Measurements from ENCODE around the gene RHEBL1.
A peak's percentile ranks its signal among the peaks of the same experiment; 100 is the strongest.

RHEBL1 gene

DNA sequence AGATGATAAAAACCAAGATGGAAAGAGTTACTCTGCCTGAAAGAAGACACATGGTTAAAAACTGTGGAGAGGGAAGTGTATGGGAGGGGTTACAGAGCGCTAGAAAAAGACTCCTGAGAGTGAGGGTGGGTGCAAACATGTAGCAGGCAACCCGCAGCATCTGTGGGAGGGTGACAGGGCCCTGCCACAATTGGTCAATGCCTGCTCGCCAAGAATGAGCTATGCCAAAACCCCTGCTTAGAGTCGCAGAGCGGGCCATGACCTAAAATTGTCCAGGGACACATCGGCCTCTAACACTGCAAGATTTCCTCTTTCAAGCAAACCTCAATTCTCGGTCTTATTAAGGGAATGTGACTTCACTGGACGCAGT lies 51.9 kb downstream of the RHEBL1 start:
- peak; percentile 60 for DNase-seq

- no peak for DNase-seq
These were observed 54.6 kb downstream of the RHEBL1 start for GRCh38 chr12:49015196-49015595.
